K562 (cell line): Measurements from ENCODE around the gene GBX1. TPM values are rescaled to one million over a fixed set of nuclear protein-coding genes. Genes with fewer than 3 reads are reported as not detected.

Source experiments
- ATAC-seq: fragments of 200-7000 bp; cut with Tn5 transposase; 3 replicates; pipeline ENCODE4 v1.9.1; 2020; ENCODE audit warnings: moderate library complexity
- BruUV-seq: library from RNA; stranded (reverse); fragments of 400-500 nt; replicated peaks from 2 replicates; lab custom pipeline; 2021; lab: Mats Ljungman, UMichigan
- CTCF ChIA-PET: fragments of 300-600 bp; formaldehyde crosslinking; extraction: SDS; loops from one replicate; lab custom pipeline; 2021; ENCODE audit warnings: low intra/inter-chr PET ratio; lab: Yijun Ruan, JAX
- POLR2A ChIA-PET: fragments of 300-600, 350-650 bp; sonication (Branson Sonifier 250); formaldehyde crosslinking; extraction: SDS; loops from one replicate; lab custom pipeline; 2021; ENCODE audit warnings: antibody characterized with exemption, inconsistent platforms; lab: Yijun Ruan, JAX
- DNase-seq, 4 experiments: peaks; one replicate each; pipeline versions ENCODE4 v3.0.0 to v3.0.0-alpha.2; 2011 to 2018; ENCODE audit warnings: low spot score in 3 of 4, mixed read lengths in 3 of 4; ENCODE audit errors: extremely low read depth in 1 of 4
- FAIRE-seq: peaks from 2 replicates; lab custom pipeline; 2011; peaks lifted over from hg19 to GRCh38; lab: Jason Lieb, UNC
- H2AFZ ChIP-seq: 2 replicates; pipeline ENCODE4 v1.6.0; 2011; ENCODE audit warnings: low read depth, low read length, control low read depth, inconsistent platforms
- H3K27ac ChIP-seq: fragments of 200-600 bp; 3 replicates; pipeline ENCODE4 v1.8.0; 2011; ENCODE audit warnings: low read depth, mild to moderate bottlenecking, control low read depth, inconsistent platforms, low read length, moderate library complexity, mixed read lengths; ENCODE audit errors: extremely low read depth
- H3K27me3 ChIP-seq, 2 experiments: fragments of 300-600 bp in 1 of 2; 2 replicates in 1 of 2; 3 replicates in 1 of 2; pipeline versions ENCODE4 v1.6.0 to v1.8.0; 2011; ENCODE audit warnings: inconsistent platforms in 2 of 2, low read length in 2 of 2, mild to moderate bottlenecking in 1 of 2, mixed read lengths in 1 of 2, moderate library complexity in 1 of 2; ENCODE audit not compliant: control insufficient read depth in 2 of 2, insufficient read depth in 2 of 2
- H3K36me3 ChIP-seq: fragments of 300-600 bp; 3 replicates; pipeline ENCODE4 v1.8.0; 2011; ENCODE audit warnings: mild to moderate bottlenecking, low read length, inconsistent platforms; ENCODE audit not compliant: control insufficient read depth, insufficient read depth
- H3K4me1 ChIP-seq, 2 experiments: fragments of 200-600 bp in 1 of 2; replicated peaks in 1 of 2; 2 replicates in 1 of 2; 3 replicates in 1 of 2; pipeline versions ENCODE4 v1.5.1 to v1.8.0; 2011; ENCODE audit warnings: inconsistent platforms in 2 of 2, low read length in 2 of 2, mild to moderate bottlenecking in 1 of 2, mixed read lengths in 1 of 2, moderate library complexity in 1 of 2; ENCODE audit not compliant: control insufficient read depth in 2 of 2, insufficient read depth in 2 of 2
- H3K4me2 ChIP-seq: 2 replicates; pipeline ENCODE4 v1.6.1; 2011; ENCODE audit warnings: low read length, control low read depth, inconsistent platforms, mixed read lengths; ENCODE audit not compliant: insufficient read depth
- H3K4me3 ChIP-seq: fragments of 200-600 bp; sonication (generic), shearing (Covaris generic); 2 replicates; pipeline ENCODE4 v1.5.1; 2016; ENCODE audit warnings: control low read depth, inconsistent platforms
- H3K79me2 ChIP-seq: fragments of 200-600 bp; 3 replicates; pipeline ENCODE4 v1.8.0; 2011; ENCODE audit warnings: low read length, inconsistent platforms; ENCODE audit not compliant: control insufficient read depth, insufficient read depth
- H3K9ac ChIP-seq, 2 experiments: 2 replicates each; pipeline versions ENCODE4 v1.6.0 to v1.6.1; 2011; ENCODE audit warnings: low read depth in 2 of 2, low read length in 2 of 2, control low read depth in 1 of 2, inconsistent platforms in 1 of 2, mild to moderate bottlenecking in 1 of 2, mixed read lengths in 1 of 2; ENCODE audit not compliant: insufficient read depth in 1 of 2
- H3K9me1 ChIP-seq: one replicate; pipeline ENCODE4 v1.6.0; 2011; ENCODE audit warnings: inconsistent platforms, mild to moderate bottlenecking, low read length, moderate library complexity; ENCODE audit not compliant: control insufficient read depth, insufficient read depth
- H3K9me3 ChIP-seq: replicated peaks from 2 replicates; pipeline ENCODE4 v1.5.1; 2011; ENCODE audit warnings: low read depth, low read length, inconsistent platforms; ENCODE audit not compliant: control insufficient read depth, insufficient read depth
- H4K20me1 ChIP-seq: replicated peaks from 2 replicates; pipeline ENCODE4 v1.6.1; 2011; ENCODE audit warnings: low read length, inconsistent platforms, mixed read lengths; ENCODE audit not compliant: control insufficient read depth, insufficient read depth
- CC2D1A ChIP-seq: fragments of 450-650 bp; IDR thresholded peaks from 2 replicates; pipeline ENCODE4 v1.6.1; 2017; ENCODE audit warnings: mild to moderate bottlenecking
- DPF2 ChIP-seq: fragments of 450-650 bp; IDR thresholded peaks from 2 replicates; pipeline ENCODE4 v1.6.1; 2016
- FOXM1 ChIP-seq, 2 experiments: fragments of 450-650 bp in 1 of 2; sonication (generic) in 1 of 2; formaldehyde crosslinking in 1 of 2; IDR thresholded peaks; 2 replicates each; pipeline versions ENCODE4 v1.6.1 to v1.9.0; 2017 to 2022; ENCODE audit warnings: low read depth in 2 of 2, mild to moderate bottlenecking in 2 of 2, missing genetic modification reagents in 1 of 2, moderate library complexity in 1 of 2
- IFI16 ChIP-seq: fragments of 250-450 bp; sonication (Bioruptor Pico); IDR thresholded peaks from 2 replicates; pipeline ENCODE4 v2.1.2; 2022; ENCODE audit warnings: mild to moderate bottlenecking, inconsistent platforms
- LCOR ChIP-seq: sonication (generic); formaldehyde crosslinking; IDR thresholded peaks from 2 replicates; pipeline ENCODE4 v1.8.0; 2022; ENCODE audit warnings: mild to moderate bottlenecking, missing genetic modification reagents
- NFRKB ChIP-seq: fragments of 450-650 bp; IDR thresholded peaks from 2 replicates; pipeline ENCODE4 v1.6.1; 2016; ENCODE audit warnings: low read depth
- NR2F6 ChIP-seq: fragments of 450-650 bp; formaldehyde crosslinking; IDR thresholded peaks from 2 replicates; pipeline ENCODE4 v1.4.0; 2020; ENCODE audit warnings: mild to moderate bottlenecking
- TAF15 ChIP-seq: fragments of 200-400 bp; formaldehyde crosslinking; IDR thresholded peaks from 2 replicates; pipeline ENCODE4 v1.6.1; 2017; ENCODE audit warnings: mild to moderate bottlenecking, low read depth, low read length, moderate library complexity
- TGIF2 ChIP-seq: sonication (generic); formaldehyde crosslinking; IDR thresholded peaks from 2 replicates; pipeline ENCODE4 v1.8.1; 2022; ENCODE audit warnings: mild to moderate bottlenecking, missing genetic modification reagents, moderate library complexity
- ZNF224 ChIP-seq: sonication (generic); formaldehyde crosslinking; IDR thresholded peaks from 2 replicates; pipeline ENCODE4 v1.8.0; 2022; ENCODE audit warnings: mild to moderate bottlenecking, missing genetic modification reagents
- WGBS: fragments of 100-300 bp; shearing (Covaris generic); methylation state at CpG from one replicate; pipeline ENCODE4 v1.1.6; 2016; ENCODE audit warnings: low coverage, mixed read lengths; ENCODE audit not compliant: insufficient coverage; ENCODE audit errors: missing lambda C conversion rate; 5-methylcytosine and 5-hydroxymethylcytosine counted together
- in situ Hi-C: fragments of 300-500 bp; cut with MboI; formaldehyde crosslinking; loops from 4 replicates; pipeline ENCODE4 v1.15.0; 2018; ENCODE audit warnings: inconsistent platforms, mixed read lengths
- intact Hi-C: fragments of 100-400 bp; cut with micrococcal nuclease; formaldehyde crosslinking; loops from 2 replicates; pipeline ENCODE4 v1.14.2; 2022
- polyA plus RNA-seq, 8 experiments: library from polyadenylated mRNA; depleted of rRNA in 4 of 8; stranded (reverse) in 5 of 8; unstranded in 3 of 8; fragments of >200 nt; fragmentation: Nextera tagmentation in 2 of 8; fragmentation: Illumina TruSeq in 1 of 8; extraction: Ambion mirVana in 2 of 8; extraction: Trizol in 1 of 8; gene quantifications; 2 replicates each; pipeline versions ENCODE4 v1.2.1 to v1.2.3, GENCODE V29; 2011 to 2014; ENCODE audit warnings: inconsistent platforms in 1 of 8, missing spikeins in 1 of 8
- total RNA-seq, 7 experiments: library from RNA; depleted of rRNA in 6 of 7; stranded (reverse); fragments of >200 nt in 6 of 7; fragmentation: Illumina TruSeq in 2 of 7; extraction: Trizol in 2 of 7; gene quantifications; 2 replicates each; pipeline versions ENCODE4 v1.2.1 to v1.2.3, GENCODE V29; 2011 to 2021; ENCODE audit warnings: low replicate concordance in 1 of 7

GBX1 gene
- total and polyA plus RNA-seq, 9 of the 15 experiments (the other 6 are each of a cell fraction or from before 2014, with no cell fraction given), result not detected

DNA sequence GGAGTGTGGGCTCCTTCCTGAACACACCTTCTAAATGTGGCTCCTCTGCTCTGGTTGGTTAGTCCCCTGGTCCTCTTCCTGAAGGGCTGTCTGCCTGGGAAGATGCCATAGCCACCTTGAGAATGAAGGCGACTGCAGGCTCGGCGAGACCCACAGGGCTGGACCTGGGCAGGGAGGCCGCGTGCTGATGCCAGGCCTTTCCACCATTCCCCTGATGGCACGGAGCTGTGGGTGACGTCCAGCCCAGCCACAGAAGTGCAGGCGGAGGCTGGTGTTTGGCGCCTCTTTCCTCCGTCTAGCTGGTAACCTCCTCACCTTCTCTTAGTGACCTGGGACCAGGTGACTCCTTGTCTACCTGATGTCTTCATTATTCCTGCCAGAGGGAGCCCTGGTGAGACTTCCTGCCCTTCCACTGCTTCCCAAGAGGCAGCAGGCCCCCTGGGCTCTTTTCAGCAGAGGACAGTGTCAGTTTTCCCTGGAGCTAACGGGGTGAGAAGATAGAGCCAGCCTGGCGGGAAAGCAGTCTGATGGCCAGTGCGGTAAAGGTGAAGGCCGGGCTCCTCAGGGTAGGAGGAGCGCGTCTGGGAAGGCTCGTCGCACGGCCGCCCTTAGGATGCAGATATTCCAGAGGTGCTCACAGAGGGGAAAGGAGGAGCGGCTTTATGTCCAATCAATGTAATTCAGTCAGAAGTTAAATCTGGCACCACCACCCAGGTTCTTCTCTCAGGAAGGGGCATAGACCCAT is 34.9 kb downstream of the GBX1 start:
- intact Hi-C loops, result no loop called here
- WGBS, result 92% methylated on average over 21 of the region's 21 CpGs

More for the DNA sequence above, 34.9 kb downstream of the GBX1 start:
- H4K20me1 ChIP-seq, result peaks cover 4% of the 10 kb centered on the region
- H3K79me2 ChIP-seq, result no peaks in the 10 kb centered on the region
- no peak overlapping the region for H2AFZ ChIP-seq
- peaks cover 0 to 21% of the 10 kb centered on the region in 2 experiments; a peak in 1 of 5 replicates for H3K4me1 ChIP-seq
- in situ Hi-C loops, result no loop called here
- CTCF ChIA-PET, result interaction anchor here (0.6 kb wide), 1 partner anchor 11 kb away, joined by 3 read pairs; no protein-coding TSS in a partner anchor
- DNase-seq, result no peak
- H3K4me2 ChIP-seq, result no peak overlapping the region
- TF ChIP-seq LCOR (no peak), NR2F6 (CRISPR knock-in tag) (no peak), FOXM1 (IDR thresholded peaks at IDR 0.05; ENCODE audit: low read depth) (no peak), FOXM1 (CRISPR knock-in tag; IDR thresholded peaks at IDR 0.05; ENCODE audit: low read depth) (no peak), TGIF2 (no peak), IFI16 (no peak), TAF15 (no peak), ZNF224 (CRISPR knock-in tag) (no peak), CC2D1A (no peak), DPF2 (no peak), NFRKB (no peak)
- TF ChIP-seq, all 486 proteins: peak for 0
- Histone ChIP-seq H3K9me1 (no peaks in the 10 kb centered on the region), H3K36me3 (peaks cover 98% of the 10 kb centered on the region; the same call in 2 of the 3 replicates), H3K27me3 (no peaks in the 10 kb centered on the region; a peak in 1 of 5 replicates), H3K27ac (no peak overlapping the region), H3K4me3 (no peak overlapping the region), H3K9me3 (no peaks in the 10 kb centered on the region), H3K9ac (no peak overlapping the region)
- no peak for FAIRE-seq
- no peak for ATAC-seq
- POLR2A ChIA-PET, result interaction anchor here (0.6 to 1.4 kb wide), 2 partner anchors 9 to 15 kb away, joined by 3 read pairs; no protein-coding TSS in a partner anchor
- BruUV-seq, result no TSS peak
